Astrocyte (in vitro differentiated cells and primary cell): ENCODE measurements around the gene CLEC11A. TPM values are rescaled to one million over a fixed set of nuclear protein-coding genes. Genes with fewer than 3 reads are reported as not detected.

Experiments used
- DNase-seq: peaks from one replicate; pipeline ENCODE4 v3.0.0-alpha.2; 2010; ENCODE audit warnings: low read depth
- FAIRE-seq: peaks from 2 replicates; lab custom pipeline; 2011; peaks lifted over from hg19 to GRCh38; lab: Jason Lieb, UNC
- H2AFZ ChIP-seq: 2 replicates; pipeline ENCODE4 v1.6.0; 2012; ENCODE audit warnings: low read depth, low read length, inconsistent platforms
- H3K27ac ChIP-seq: 2 replicates; pipeline ENCODE4 v1.5.1; 2011; ENCODE audit warnings: low read depth, low read length, inconsistent platforms
- H3K27me3 ChIP-seq: 2 replicates; pipeline ENCODE4 v1.6.0; 2011; ENCODE audit warnings: low read length, inconsistent platforms; ENCODE audit not compliant: insufficient read depth
- H3K36me3 ChIP-seq: 2 replicates; pipeline ENCODE4 v1.5.1; 2011; ENCODE audit warnings: low read length, inconsistent platforms; ENCODE audit not compliant: insufficient read depth
- H3K4me1 ChIP-seq: 2 replicates; pipeline ENCODE4 v1.5.1; 2011; ENCODE audit warnings: low read length, inconsistent platforms; ENCODE audit not compliant: insufficient read depth
- H3K4me2 ChIP-seq: 2 replicates; pipeline ENCODE4 v1.6.0; 2012; ENCODE audit warnings: low read length, inconsistent platforms
- H3K4me3 ChIP-seq: 2 replicates; pipeline ENCODE4 v1.5.1; 2011; ENCODE audit warnings: low read depth, mild to moderate bottlenecking, low read length, inconsistent platforms; ENCODE audit not compliant: insufficient read depth
- H3K79me2 ChIP-seq: 2 replicates; pipeline ENCODE4 v1.6.0; 2012; ENCODE audit warnings: mild to moderate bottlenecking, low read length, inconsistent platforms; ENCODE audit not compliant: insufficient read depth
- H3K9ac ChIP-seq: 2 replicates; pipeline ENCODE4 v1.6.0; 2012; ENCODE audit warnings: mild to moderate bottlenecking, low read length, inconsistent platforms
- H3K9me3 ChIP-seq: 2 replicates; pipeline ENCODE4 v1.5.1; 2012; ENCODE audit warnings: low read depth, mild to moderate bottlenecking, low read length, inconsistent platforms; ENCODE audit not compliant: insufficient read depth
- H4K20me1 ChIP-seq: 2 replicates; pipeline ENCODE4 v1.6.0; 2012; ENCODE audit warnings: low read length, inconsistent platforms; ENCODE audit not compliant: insufficient read depth
- H3K27ac Mint-ChIP-seq: one replicate; pipeline ENCODE4 v1.8.0; 2021; ENCODE audit warnings: mild to moderate bottlenecking, mixed read lengths; ENCODE audit not compliant: unreplicated experiment
- H3K27me3 Mint-ChIP-seq: one replicate; pipeline ENCODE4 v1.8.0; 2021; ENCODE audit warnings: low read depth, mixed read lengths; ENCODE audit not compliant: unreplicated experiment
- H3K36me3 Mint-ChIP-seq: one replicate; pipeline ENCODE4 v1.8.0; 2021; ENCODE audit warnings: low read depth, mixed read lengths; ENCODE audit not compliant: unreplicated experiment
- H3K4me1 Mint-ChIP-seq: one replicate; pipeline ENCODE4 v1.8.0; 2021; ENCODE audit warnings: low read depth, mixed read lengths; ENCODE audit not compliant: unreplicated experiment
- H3K4me3 Mint-ChIP-seq: one replicate; pipeline ENCODE4 v1.8.0; 2021; ENCODE audit warnings: mild to moderate bottlenecking, moderate library complexity, mixed read lengths; ENCODE audit not compliant: unreplicated experiment
- H3K9me3 Mint-ChIP-seq: one replicate; pipeline ENCODE4 v1.8.0; 2021; ENCODE audit warnings: mild to moderate bottlenecking, mixed read lengths; ENCODE audit not compliant: unreplicated experiment
- EZH2 ChIP-seq: IDR thresholded peaks from 2 replicates; pipeline ENCODE4 v1.6.1; 2012; ENCODE audit warnings: mild to moderate bottlenecking, low read length, inconsistent platforms; ENCODE audit not compliant: insufficient read depth
- total RNA-seq: library from RNA; stranded (reverse); gene quantifications from 2 replicates; pipeline ENCODE4 v1.2.1, GENCODE V29; 2021
- TF ChIP-seq, protein P1 (sequence below): IDR thresholded peaks from 2 replicates; pipeline ENCODE4 v1.5.1; 2011; ENCODE audit warnings: low read depth, mild to moderate bottlenecking, inconsistent platforms, low read length, moderate library complexity; ENCODE audit not compliant: insufficient read depth

CLEC11A gene
- total RNA-seq, 1 donor from 2014 or later, result not detected

DNA sequence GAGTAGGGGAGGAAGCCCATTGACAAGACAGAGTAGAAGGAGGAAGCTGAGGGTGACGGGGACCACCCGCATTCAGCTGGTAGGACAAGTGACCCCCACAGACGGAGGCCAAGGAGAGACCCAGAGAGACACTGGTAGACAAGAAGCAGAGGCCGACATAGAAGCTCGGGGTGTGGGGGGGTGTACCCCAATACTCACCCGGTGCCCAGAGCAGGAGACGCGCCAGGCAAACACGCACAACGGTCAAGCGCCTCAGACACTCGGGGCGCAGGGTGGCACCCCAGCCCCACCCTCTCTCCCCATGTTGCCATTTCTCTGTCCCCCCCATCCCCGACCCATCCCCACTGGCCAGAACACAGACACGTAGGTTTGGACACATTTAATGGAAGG is 27.1 kb upstream of the CLEC11A start:
- H3K27ac Mint-ChIP-seq, result no peak overlapping the region
- no peak overlapping the region for H3K27ac ChIP-seq

DNA sequence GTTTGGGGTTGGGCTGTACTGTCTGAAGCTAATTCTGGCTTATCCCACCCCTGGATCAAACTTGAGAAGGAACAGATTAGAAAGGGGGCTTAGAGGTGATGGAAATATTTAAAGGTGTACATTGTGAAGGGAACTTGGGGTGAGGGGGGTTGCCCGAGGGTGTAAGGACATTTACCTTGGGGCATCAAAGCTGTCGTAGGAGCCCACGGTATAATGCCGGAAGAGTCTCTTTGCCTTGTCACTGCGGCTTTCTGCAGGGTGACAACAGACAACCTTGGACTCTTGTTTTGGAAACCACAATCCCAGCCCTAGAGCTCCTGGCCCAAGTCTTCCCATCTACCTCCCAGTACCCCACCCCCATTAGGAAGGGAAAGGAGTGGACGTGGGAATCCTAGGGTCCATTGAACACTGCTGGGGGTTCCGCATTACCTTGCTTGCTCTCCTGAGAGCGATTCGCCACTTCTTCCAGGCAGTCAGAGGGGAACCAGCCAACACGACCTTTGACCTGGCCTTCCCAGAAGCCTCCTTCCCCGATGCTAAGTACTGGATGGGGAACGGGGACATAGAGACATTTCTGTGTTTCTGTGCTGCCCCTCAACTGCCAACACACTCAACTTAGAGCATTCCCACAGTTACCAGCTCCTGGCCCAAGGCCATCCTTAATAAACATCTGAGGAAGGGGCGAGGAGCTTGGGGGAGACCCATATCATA is 25.6 kb upstream of the CLEC11A start:
- H3K27ac Mint-ChIP-seq, result no peak overlapping the region

More for the DNA sequence above, 27.1 kb upstream of the CLEC11A start:
- Histone ChIP-seq H3K4me3 (no peak overlapping the region), H3K79me2 (no peaks in the 10 kb centered on the region), H3K9me3 (no peaks in the 10 kb centered on the region), H3K36me3 (no peaks in the 10 kb centered on the region), H3K4me2 (no peak overlapping the region), H3K4me1 (no peaks in the 10 kb centered on the region), H3K27me3 (peaks cover 10% of the 10 kb centered on the region), H2AFZ (no peak overlapping the region), H4K20me1 (no peaks in the 10 kb centered on the region), H3K9ac (no peak overlapping the region)
- TF ChIP-seq, protein P1, sequence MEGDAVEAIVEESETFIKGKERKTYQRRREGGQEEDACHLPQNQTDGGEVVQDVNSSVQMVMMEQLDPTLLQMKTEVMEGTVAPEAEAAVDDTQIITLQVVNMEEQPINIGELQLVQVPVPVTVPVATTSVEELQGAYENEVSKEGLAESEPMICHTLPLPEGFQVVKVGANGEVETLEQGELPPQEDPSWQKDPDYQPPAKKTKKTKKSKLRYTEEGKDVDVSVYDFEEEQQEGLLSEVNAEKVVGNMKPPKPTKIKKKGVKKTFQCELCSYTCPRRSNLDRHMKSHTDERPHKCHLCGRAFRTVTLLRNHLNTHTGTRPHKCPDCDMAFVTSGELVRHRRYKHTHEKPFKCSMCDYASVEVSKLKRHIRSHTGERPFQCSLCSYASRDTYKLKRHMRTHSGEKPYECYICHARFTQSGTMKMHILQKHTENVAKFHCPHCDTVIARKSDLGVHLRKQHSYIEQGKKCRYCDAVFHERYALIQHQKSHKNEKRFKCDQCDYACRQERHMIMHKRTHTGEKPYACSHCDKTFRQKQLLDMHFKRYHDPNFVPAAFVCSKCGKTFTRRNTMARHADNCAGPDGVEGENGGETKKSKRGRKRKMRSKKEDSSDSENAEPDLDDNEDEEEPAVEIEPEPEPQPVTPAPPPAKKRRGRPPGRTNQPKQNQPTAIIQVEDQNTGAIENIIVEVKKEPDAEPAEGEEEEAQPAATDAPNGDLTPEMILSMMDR, result no peak
- no peak for TF ChIP-seq EZH2
- FAIRE-seq (no peak), DNase-seq (no peak)
- Mint-ChIP-seq H3K9me3 (peaks cover 8% of the 10 kb centered on the region), H3K27me3 (no peaks in the 10 kb centered on the region), H3K4me3 (no peak overlapping the region), H3K4me1 (no peaks in the 10 kb centered on the region), H3K36me3 (no peaks in the 10 kb centered on the region)

More for the DNA sequence above, 25.6 kb upstream of the CLEC11A start:
- FAIRE-seq (no peak), DNase-seq (no peak)
- Mint-ChIP-seq H3K4me3 (no peak overlapping the region), H3K27me3 (no peaks in the 10 kb centered on the region), H3K36me3 (no peaks in the 10 kb centered on the region), H3K9me3 (peaks cover 8% of the 10 kb centered on the region), H3K4me1 (no peaks in the 10 kb centered on the region)
- H3K36me3 ChIP-seq, result no peaks in the 10 kb centered on the region
- no peaks in the 10 kb centered on the region for H4K20me1 ChIP-seq
- H3K4me1 ChIP-seq, result no peaks in the 10 kb centered on the region
- H3K27me3 ChIP-seq, result peaks cover 7% of the 10 kb centered on the region
- H3K9me3 ChIP-seq, result no peaks in the 10 kb centered on the region
- H3K27ac ChIP-seq, result no peak overlapping the region
- no peak overlapping the region for H2AFZ ChIP-seq
- TF ChIP-seq EZH2, result no peak
- TF ChIP-seq, protein P1, result no peak
- H3K4me2 ChIP-seq, result no peak overlapping the region
- no peak overlapping the region for H3K4me3 ChIP-seq
- no peaks in the 10 kb centered on the region for H3K79me2 ChIP-seq
- no peak overlapping the region for H3K9ac ChIP-seq
